GM12875 (cell line): ENCODE measurements around the gene ZNF609.
A peak's percentile ranks its signal among the peaks of the same experiment; 100 is the strongest.

Experiments
- H3K4me3 ChIP-seq: one replicate; pipeline ENCODE4 v1.5.1; 2011; ENCODE audit warnings: low read depth, low read length, control low read depth
- CTCF ChIP-seq: IDR thresholded peaks from 2 replicates; pipeline ENCODE4 v1.5.1; 2011; ENCODE audit warnings: low read depth, mild to moderate bottlenecking, control low read depth, inconsistent platforms, low read length, moderate library complexity, borderline replicate concordance; ENCODE audit not compliant: insufficient read depth

ZNF609 gene

GRCh38 chr15:64459066-64459781, 1.2 kb upstream of the ZNF609 start:
- TF ChIP-seq CTCF, result no peak
- H3K4me3 ChIP-seq, result no peak overlapping the region

- peak overlapping the region; percentile 74 for H3K4me3 ChIP-seq
- no peak for TF ChIP-seq CTCF
Observed at GRCh38 chr15:64460724-64461720, 644 bp downstream of the ZNF609 start.

- no peak for TF ChIP-seq CTCF
- H3K4me3 ChIP-seq, result peak overlapping the region; percentile 74
Observed at GRCh38 chr15:64461721-64462162, 1.4 kb downstream of the ZNF609 start.

- no peak overlapping the region for H3K4me3 ChIP-seq
- TF ChIP-seq CTCF, result no peak
Observed at GRCh38 chr15:64462492-64462891, 2.1 kb downstream of the ZNF609 start.

GRCh38 chr15:64464276-64465005, 4.1 kb downstream of the ZNF609 start:
- no peak overlapping the region for H3K4me3 ChIP-seq
- no peak for TF ChIP-seq CTCF

GRCh38 chr15:64466408-64467141, 6.2 kb downstream of the ZNF609 start:
- no peak for TF ChIP-seq CTCF
- no peak overlapping the region for H3K4me3 ChIP-seq
